Trophoblast cell (in vitro differentiated cells and primary cell): ENCODE data around the gene BCL11B.

Experiments
- DNase-seq, 2 donors: peaks; one replicate each; pipeline ENCODE4 v3.0.0-alpha.2; 2016
- H2AFZ ChIP-seq: 2 replicates; pipeline ENCODE4 v1.6.1; 2013; ENCODE audit warnings: low read length, moderate library complexity, mild to moderate bottlenecking; ENCODE audit not compliant: insufficient read depth, poor library complexity
- H2AK5ac ChIP-seq: 2 replicates; pipeline ENCODE4 v1.6.1; 2013; ENCODE audit warnings: mild to moderate bottlenecking, low read length
- H2BK120ac ChIP-seq: 2 replicates; pipeline ENCODE4 v1.6.1; 2013; ENCODE audit warnings: low read length, mild to moderate bottlenecking, moderate library complexity; ENCODE audit not compliant: insufficient read depth, poor library complexity
- H2BK12ac ChIP-seq: 2 replicates; pipeline ENCODE4 v1.6.1; 2013; ENCODE audit warnings: mild to moderate bottlenecking, low read length, moderate library complexity
- H2BK5ac ChIP-seq: 2 replicates; pipeline ENCODE4 v1.6.1; 2013; ENCODE audit warnings: low read length, low read depth, moderate library complexity, mild to moderate bottlenecking; ENCODE audit not compliant: poor library complexity
- H3K14ac ChIP-seq: 2 replicates; pipeline ENCODE4 v1.6.1; 2013; ENCODE audit warnings: mild to moderate bottlenecking, low read length
- H3K18ac ChIP-seq: 2 replicates; pipeline ENCODE4 v1.6.1; 2013; ENCODE audit warnings: mild to moderate bottlenecking, low read length
- H3K23ac ChIP-seq: 2 replicates; pipeline ENCODE4 v1.6.1; 2013; ENCODE audit warnings: low read length
- H3K27ac ChIP-seq: 2 replicates; pipeline ENCODE4 v1.5.1; 2013; ENCODE audit warnings: low read depth, mild to moderate bottlenecking, inconsistent platforms, low read length, moderate library complexity
- H3K27me3 ChIP-seq: 2 replicates; pipeline ENCODE4 v1.6.1; 2013; ENCODE audit warnings: inconsistent platforms, mild to moderate bottlenecking, low read length, moderate library complexity; ENCODE audit not compliant: insufficient read depth
- H3K36me3 ChIP-seq, 2 experiments: 1 replicate in 1 of 2; 2 replicates in 1 of 2; pipeline ENCODE4 v1.6.1; 2013; ENCODE audit warnings: low read length in 2 of 2, mild to moderate bottlenecking in 2 of 2, moderate library complexity in 1 of 2; ENCODE audit not compliant: insufficient read depth in 2 of 2, control insufficient read depth in 1 of 2
- H3K4ac ChIP-seq: 2 replicates; pipeline ENCODE4 v1.6.1; 2013; ENCODE audit warnings: low read depth, mild to moderate bottlenecking, low read length, moderate library complexity
- H3K4me1 ChIP-seq, 2 experiments: 1 replicate in 1 of 2; 2 replicates in 1 of 2; pipeline ENCODE4 v1.6.1; 2013; ENCODE audit warnings: low read length in 2 of 2, mild to moderate bottlenecking in 2 of 2, moderate library complexity in 1 of 2; ENCODE audit not compliant: insufficient read depth in 2 of 2, control insufficient read depth in 1 of 2
- H3K4me2 ChIP-seq: 2 replicates; pipeline ENCODE4 v1.6.1; 2013; ENCODE audit warnings: inconsistent platforms, mild to moderate bottlenecking, low read length, moderate library complexity
- H3K4me3 ChIP-seq: 2 replicates; pipeline ENCODE4 v1.5.1; 2013; ENCODE audit warnings: mild to moderate bottlenecking, low read depth, low read length, inconsistent platforms
- H3K79me1 ChIP-seq: one replicate; pipeline ENCODE4 v1.6.1; 2013; ENCODE audit warnings: low read length
- H3K79me2 ChIP-seq: 2 replicates; pipeline ENCODE4 v1.6.1; 2013; ENCODE audit warnings: low read length, mild to moderate bottlenecking; ENCODE audit not compliant: control insufficient read depth, insufficient read depth, poor library complexity
- H3K9ac ChIP-seq: 2 replicates; pipeline ENCODE4 v1.6.1; 2013; ENCODE audit warnings: mild to moderate bottlenecking, low read length
- H3K9me3 ChIP-seq: 2 replicates; pipeline ENCODE4 v1.6.1; 2013; ENCODE audit warnings: low read depth, mild to moderate bottlenecking, control low read depth, inconsistent platforms, low read length; ENCODE audit not compliant: insufficient read depth
- H4K12ac ChIP-seq: 2 replicates; pipeline ENCODE4 v1.6.1; 2013; ENCODE audit warnings: low read depth, mild to moderate bottlenecking, low read length, moderate library complexity
- H4K8ac ChIP-seq: 2 replicates; pipeline ENCODE4 v1.6.1; 2013; ENCODE audit warnings: low read depth, mild to moderate bottlenecking, low read length, moderate library complexity
- H4K91ac ChIP-seq: one replicate; pipeline ENCODE4 v1.6.1; 2013; ENCODE audit warnings: low read depth, mild to moderate bottlenecking, low read length, moderate library complexity
- WGBS: extraction: QIAGEN DNeasy Blood & Tissue Kit; methylation state at CpG from one replicate; pipeline ENCODE4 v1.1.7; 2013; ENCODE audit warnings: missing lambda C conversion rate; ENCODE audit not compliant: insufficient read length, insufficient coverage; ENCODE audit errors: extremely low coverage; 5-methylcytosine and 5-hydroxymethylcytosine counted together

The BCL11B gene

GRCh38 chr14:99185436-99186068, 86.4 kb downstream of the BCL11B start:
- peaks cover 4% of the 10 kb centered on the region for H3K79me2 ChIP-seq
- peaks cover 0 to 2% of the 10 kb centered on the region in 2 experiments for H3K4me1 ChIP-seq
- H3K14ac ChIP-seq: no peak overlapping the region
- H3K23ac ChIP-seq: no peak overlapping the region
- H2BK5ac ChIP-seq: no peak overlapping the region
- H3K27me3 ChIP-seq: no peaks in the 10 kb centered on the region
- no peak overlapping the region for H2BK12ac ChIP-seq
- no peak overlapping the region for H4K91ac ChIP-seq
- H3K4me2 ChIP-seq: no peak overlapping the region
- no peak for DNase-seq
- H3K9me3 ChIP-seq: peaks cover 2% of the 10 kb centered on the region
- H2AFZ ChIP-seq: no peak overlapping the region
- H3K4ac ChIP-seq: no peak overlapping the region
- H2BK120ac ChIP-seq: no peak overlapping the region
- H3K36me3 ChIP-seq: no peaks in the 10 kb centered on the region
- no peak overlapping the region for H3K4me3 ChIP-seq
- no peak overlapping the region for H3K18ac ChIP-seq
- no peak overlapping the region for H2AK5ac ChIP-seq
- no peak overlapping the region for H3K27ac ChIP-seq
- H3K79me1 ChIP-seq: no peaks in the 10 kb centered on the region
- no peak overlapping the region for H3K9ac ChIP-seq
- H4K8ac ChIP-seq: no peak overlapping the region
- no CpG with 5 or more reads among the region's 16 CpGs for WGBS
- H4K12ac ChIP-seq: no peak overlapping the region

GRCh38 chr14:99183716-99184115, 88.3 kb downstream of the BCL11B start:
- H3K9ac ChIP-seq: no peak overlapping the region
- no peaks in the 10 kb centered on the region for H3K79me2 ChIP-seq
- no peak overlapping the region for H3K18ac ChIP-seq
- no peak overlapping the region for H3K4ac ChIP-seq
- no peak overlapping the region for H2AFZ ChIP-seq
- no peak overlapping the region for H3K27ac ChIP-seq
- H2BK5ac ChIP-seq: no peak overlapping the region
- no peak overlapping the region for H2BK120ac ChIP-seq
- no peaks in the 10 kb centered on the region for H3K36me3 ChIP-seq
- no peak overlapping the region for H3K4me2 ChIP-seq
- H3K79me1 ChIP-seq: no peaks in the 10 kb centered on the region
- no peak overlapping the region for H4K8ac ChIP-seq
- H3K27me3 ChIP-seq: no peaks in the 10 kb centered on the region
- H3K9me3 ChIP-seq: peaks cover 2% of the 10 kb centered on the region
- no CpG with 5 or more reads among the region's 8 CpGs for WGBS
- no peak overlapping the region for H4K12ac ChIP-seq
- no peak overlapping the region for H3K4me3 ChIP-seq
- peaks cover 2 to 5% of the 10 kb centered on the region in 2 experiments for H3K4me1 ChIP-seq
- no peak overlapping the region for H2BK12ac ChIP-seq
- no peak overlapping the region for H3K14ac ChIP-seq
- DNase-seq: no peak
- H2AK5ac ChIP-seq: no peak overlapping the region
- no peak overlapping the region for H4K91ac ChIP-seq
- no peak overlapping the region for H3K23ac ChIP-seq

GRCh38 chr14:99183311-99183710, 88.7 kb downstream of the BCL11B start:
- Histone ChIP-seq H3K4me1 (peaks cover 4 to 9% of the 10 kb centered on the region in 2 experiments), H3K4me2 (no peak overlapping the region), H3K4me3 (no peak overlapping the region), H4K8ac (no peak overlapping the region), H3K4ac (no peak overlapping the region), H3K14ac (no peak overlapping the region), H2BK120ac (no peak overlapping the region), H4K91ac (no peak overlapping the region), H4K12ac (no peak overlapping the region), H3K27ac (no peak overlapping the region), H2BK5ac (no peak overlapping the region), H3K36me3 (no peaks in the 10 kb centered on the region), H3K23ac (no peak overlapping the region), H2AK5ac (no peak overlapping the region), H3K27me3 (no peaks in the 10 kb centered on the region), H2BK12ac (no peak overlapping the region), H3K79me2 (no peaks in the 10 kb centered on the region), H3K9me3 (peaks cover 2% of the 10 kb centered on the region), H3K9ac (no peak overlapping the region), H3K79me1 (peaks cover 1% of the 10 kb centered on the region), H3K18ac (no peak overlapping the region), H2AFZ (no peak overlapping the region)
- no peak for DNase-seq
- WGBS: no CpG with 5 or more reads among the region's 12 CpGs

- H3K23ac ChIP-seq: no peak overlapping the region
- no peak overlapping the region for H3K4me2 ChIP-seq
- no peak overlapping the region for H3K4ac ChIP-seq
- no peaks in the 10 kb centered on the region for H3K79me2 ChIP-seq
- no peak overlapping the region for H4K12ac ChIP-seq
- peaks cover 9 to 14% of the 10 kb centered on the region in 2 experiments for H3K4me1 ChIP-seq
- H3K27ac ChIP-seq: no peak overlapping the region
- no peaks in the 10 kb centered on the region for H3K27me3 ChIP-seq
- H3K9ac ChIP-seq: no peak overlapping the region
- no peak overlapping the region for H2AK5ac ChIP-seq
- peaks cover 2% of the 10 kb centered on the region for H3K9me3 ChIP-seq
- peaks cover 3% of the 10 kb centered on the region for H3K79me1 ChIP-seq
- no peak overlapping the region for H2BK5ac ChIP-seq
- no peak for DNase-seq
- H2BK12ac ChIP-seq: no peak overlapping the region
- H4K8ac ChIP-seq: no peak overlapping the region
- no peak overlapping the region for H4K91ac ChIP-seq
- H3K4me3 ChIP-seq: no peak overlapping the region
- no peak overlapping the region for H3K18ac ChIP-seq
- WGBS: no CpG with 5 or more reads among the region's 6 CpGs
- no peaks in the 10 kb centered on the region for H3K36me3 ChIP-seq
- no peak overlapping the region for H3K14ac ChIP-seq
- no peak overlapping the region for H2AFZ ChIP-seq
- no peak overlapping the region for H2BK120ac ChIP-seq
Observed at GRCh38 chr14:99182548-99183250, 89.3 kb downstream of the BCL11B start.
